Neutrophil (primary cell): Measurements from ENCODE around the gene NMUR2.

Experiments used
- H3K27ac ChIP-seq: fragments of 200-600 bp; sonication (generic); 2 replicates; pipeline ENCODE4 v1.5.1; 2016; ENCODE audit warnings: mild to moderate bottlenecking, moderate library complexity
- H3K27me3 ChIP-seq: fragments of 200-600 bp; sonication (generic); 2 replicates; pipeline ENCODE4 v1.6.0; 2016; ENCODE audit warnings: mild to moderate bottlenecking
- H3K36me3 ChIP-seq: fragments of 200-600 bp; sonication (generic); 2 replicates; pipeline ENCODE4 v1.5.1; 2017
- H3K4me1 ChIP-seq, 2 experiments: fragments of 200-600 bp in 1 of 2; sonication (generic) in 1 of 2; 1 replicate in 1 of 2; 2 replicates in 1 of 2; pipeline versions ENCODE4 v1.5.1 to v1.6.1; 2013 to 2016; ENCODE audit warnings: low read depth in 1 of 2, low read length in 1 of 2, mild to moderate bottlenecking in 1 of 2, moderate library complexity in 1 of 2; ENCODE audit not compliant: control insufficient read depth in 1 of 2, insufficient read depth in 1 of 2
- H3K4me3 ChIP-seq, 2 experiments: fragments of 200-600 bp in 1 of 2; sonication (generic) in 1 of 2; 1 replicate in 1 of 2; 2 replicates in 1 of 2; pipeline ENCODE4 v1.5.1; 2013 to 2016; ENCODE audit warnings: low read depth in 1 of 2, low read length in 1 of 2, mild to moderate bottlenecking in 1 of 2, moderate library complexity in 1 of 2
- H3K9me3 ChIP-seq: fragments of 200-600 bp; sonication (generic); 2 replicates; pipeline ENCODE4 v1.5.1; 2016
- CTCF ChIP-seq: fragments of 200-600 bp; sonication (generic); IDR thresholded peaks from 2 replicates; pipeline ENCODE4 v1.5.1; 2016; ENCODE audit warnings: antibody characterized with exemption

Gene NMUR2

DNA sequence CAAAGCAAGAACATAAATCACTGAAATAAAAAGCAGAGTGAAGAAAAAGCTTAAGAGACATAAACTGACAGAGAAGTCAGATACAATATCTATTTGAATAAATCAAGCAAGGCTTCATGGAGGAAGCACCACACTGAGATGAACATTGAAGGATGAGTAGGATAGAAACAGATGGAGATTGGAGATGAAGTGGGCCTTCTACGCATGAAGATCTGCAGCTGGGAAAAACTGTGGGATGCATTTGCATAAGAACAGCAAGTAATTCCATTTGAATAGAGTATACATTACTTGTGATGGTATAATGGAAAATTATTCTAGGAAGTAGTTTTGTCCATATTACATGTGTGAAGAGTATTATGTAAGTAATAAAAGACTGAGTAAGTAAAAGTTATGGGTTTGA is 16.5 kb downstream of the NMUR2 start:
- Histone ChIP-seq H3K9me3 (no peaks in the 10 kb centered on the region), H3K4me3 (no peak overlapping the region)

DNA sequence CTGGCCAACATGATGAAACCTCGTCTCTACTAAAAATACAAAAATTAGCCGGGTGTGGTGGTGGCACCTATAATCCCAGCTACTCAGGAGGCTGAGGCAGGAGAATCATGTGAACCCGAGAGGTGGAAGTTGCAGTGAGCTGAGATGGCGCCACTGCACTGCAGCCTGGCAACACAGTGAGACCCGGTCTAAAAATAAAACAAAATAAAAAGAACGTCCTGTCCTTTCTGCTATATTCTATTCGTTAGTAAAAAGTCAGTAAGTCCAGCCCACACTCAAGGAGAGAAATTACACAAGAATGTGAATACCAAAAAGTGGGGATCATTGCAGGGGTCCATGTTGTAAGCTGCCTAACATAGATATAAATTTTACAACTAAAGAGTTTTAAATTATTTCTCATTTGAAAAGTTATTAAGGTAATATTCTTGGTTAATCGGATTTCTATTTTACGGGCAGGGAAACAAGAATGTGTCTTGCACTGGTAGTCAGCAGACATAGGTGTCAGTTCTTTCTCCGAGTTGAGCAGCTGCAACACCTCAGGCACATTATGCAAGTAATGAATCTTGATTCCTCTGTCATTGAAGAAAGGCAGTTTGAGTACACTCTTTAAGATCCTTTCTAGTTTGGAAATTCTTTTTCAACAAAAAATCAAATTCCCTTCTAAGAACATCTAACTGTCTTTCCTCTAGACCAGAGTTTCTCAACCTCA is 24.5 kb downstream of the NMUR2 start:
- TF ChIP-seq CTCF, result no peak
- no peaks in the 10 kb centered on the region for H3K36me3 ChIP-seq
- no peak overlapping the region for H3K27ac ChIP-seq
- H3K9me3 ChIP-seq, result no peaks in the 10 kb centered on the region
- H3K27me3 ChIP-seq, result no peaks in the 10 kb centered on the region
- H3K4me3 ChIP-seq, result no peak overlapping the region
- no peaks in the 10 kb centered on the region for H3K4me1 ChIP-seq

More for the DNA sequence above, 16.5 kb downstream of the NMUR2 start:
- Histone ChIP-seq H3K27ac (no peak overlapping the region), H3K36me3 (no peaks in the 10 kb centered on the region), H3K27me3 (no peaks in the 10 kb centered on the region), H3K4me1 (no peaks in the 10 kb centered on the region)
- TF ChIP-seq CTCF, result no peak

- Histone ChIP-seq H3K36me3 (no peaks in the 10 kb centered on the region), H3K9me3 (no peaks in the 10 kb centered on the region), H3K4me3 (no peak overlapping the region), H3K27me3 (no peaks in the 10 kb centered on the region), H3K27ac (no peak overlapping the region), H3K4me1 (no peaks in the 10 kb centered on the region)
- no peak for TF ChIP-seq CTCF
Measured at GRCh38 chr5:152379331-152379730, 25.7 kb downstream of the NMUR2 start.

DNA sequence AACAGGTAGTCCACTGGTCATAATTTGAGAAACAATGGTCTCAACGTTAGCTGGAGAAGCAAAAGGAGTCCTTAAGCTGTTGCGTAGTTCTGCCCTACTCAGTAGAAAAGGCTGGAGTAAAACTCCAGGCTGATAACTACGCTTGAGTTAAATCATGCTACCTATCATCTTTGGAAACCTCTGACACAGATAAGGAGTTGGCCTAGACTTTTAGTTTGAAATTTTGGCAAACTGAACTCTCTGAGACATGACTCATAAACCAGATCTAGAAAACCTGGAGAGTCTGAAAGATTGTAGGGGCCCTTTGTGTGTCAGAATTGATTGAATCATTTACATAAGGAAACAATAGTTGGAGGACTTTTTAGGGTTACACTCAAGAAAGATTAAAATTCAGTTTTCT is 26.3 kb downstream of the NMUR2 start:
- Histone ChIP-seq H3K27me3 (no peaks in the 10 kb centered on the region), H3K36me3 (no peaks in the 10 kb centered on the region), H3K9me3 (no peaks in the 10 kb centered on the region), H3K4me3 (no peak overlapping the region), H3K27ac (no peak overlapping the region), H3K4me1 (no peaks in the 10 kb centered on the region)
- no peak for TF ChIP-seq CTCF

- Histone ChIP-seq H3K27ac (no peak overlapping the region), H3K27me3 (no peaks in the 10 kb centered on the region), H3K36me3 (no peaks in the 10 kb centered on the region), H3K9me3 (no peaks in the 10 kb centered on the region), H3K4me3 (no peak overlapping the region), H3K4me1 (no peaks in the 10 kb centered on the region)
- TF ChIP-seq CTCF, result no peak
Measured at GRCh38 chr5:152376886-152377285, 28.2 kb downstream of the NMUR2 start.
